Measurements from ENCODE around the gene C19orf85.

C19orf85 gene

GRCh38 chr19:55437410-55437809, 27.1 kb downstream of the C19orf85 start:
- TF ChIP-seq FOXP2 (optimal IDR thresholded peaks at IDR 0.05; ENCODE audit: control extremely low read depth, extremely low read length, insufficient read depth) = no peak
- TF ChIP-seq POLR2AphosphoS5 (IDR thresholded peaks at IDR 0.05; ENCODE audit: borderline replicate concordance, low read depth, low read length) = no peak
- no peak for TF ChIP-seq EZH2 (IDR thresholded peaks at IDR 0.05)
- Histone ChIP-seq H3K27ac (no peak overlapping the region), H3K4me3 (no peak overlapping the region), H3K9me3 (ENCODE audit: low read depth, low read length) (no peaks in the 10 kb centered on the region), H3K36me3 (ENCODE audit: insufficient read depth, low read length) (no peaks in the 10 kb centered on the region), H3K9ac (ENCODE audit: insufficient read length) (no peak overlapping the region)
- DNase-seq (ENCODE audit: low read depth, low spot score) = no peak

GRCh38 chr19:55436847-55437246, 27.7 kb downstream of the C19orf85 start:
- Histone ChIP-seq H3K9ac (ENCODE audit: insufficient read length) (no peak overlapping the region), H3K9me3 (ENCODE audit: low read depth, low read length) (no peaks in the 10 kb centered on the region), H3K27ac (no peak overlapping the region), H3K4me3 (no peak overlapping the region), H3K36me3 (ENCODE audit: insufficient read depth, low read length) (no peaks in the 10 kb centered on the region)
- no peak for TF ChIP-seq POLR2AphosphoS5 (IDR thresholded peaks at IDR 0.05; ENCODE audit: borderline replicate concordance, low read depth, low read length)
- no peak for TF ChIP-seq FOXP2 (optimal IDR thresholded peaks at IDR 0.05; ENCODE audit: control extremely low read depth, extremely low read length, insufficient read depth)
- no peak for TF ChIP-seq EZH2 (IDR thresholded peaks at IDR 0.05)
- DNase-seq (ENCODE audit: low read depth, low spot score) = no peak

GRCh38 chr19:55435020-55435419, 29.5 kb downstream of the C19orf85 start:
- H3K9me3 ChIP-seq (ENCODE audit: low read depth, low read length) = no peaks in the 10 kb centered on the region
- no peaks in the 10 kb centered on the region for H3K36me3 ChIP-seq (ENCODE audit: insufficient read depth, low read length)
- TF ChIP-seq FOXP2 (optimal IDR thresholded peaks at IDR 0.05; ENCODE audit: control extremely low read depth, extremely low read length, insufficient read depth) (no peak), POLR2AphosphoS5 (IDR thresholded peaks at IDR 0.05; ENCODE audit: borderline replicate concordance, low read depth, low read length) (no peak), EZH2 (IDR thresholded peaks at IDR 0.05) (no peak)
- no peak for DNase-seq (ENCODE audit: low read depth, low spot score)
- H3K9ac ChIP-seq (ENCODE audit: insufficient read length) = no peak overlapping the region
- H3K27ac ChIP-seq = no peak overlapping the region
- H3K4me3 ChIP-seq = no peak overlapping the region

- no peak overlapping the region for H3K27ac ChIP-seq
- TF ChIP-seq POLR2AphosphoS5 (IDR thresholded peaks at IDR 0.05; ENCODE audit: borderline replicate concordance, low read depth, low read length) (no peak), FOXP2 (optimal IDR thresholded peaks at IDR 0.05; ENCODE audit: control extremely low read depth, extremely low read length, insufficient read depth) (no peak), EZH2 (IDR thresholded peaks at IDR 0.05) (no peak)
- H3K4me3 ChIP-seq = no peak overlapping the region
- H3K9me3 ChIP-seq (ENCODE audit: low read depth, low read length) = no peaks in the 10 kb centered on the region
- no peak overlapping the region for H3K9ac ChIP-seq (ENCODE audit: insufficient read length)
- no peak for DNase-seq (ENCODE audit: low read depth, low spot score)
- no peaks in the 10 kb centered on the region for H3K36me3 ChIP-seq (ENCODE audit: insufficient read depth, low read length)
These were observed 30.1 kb downstream of the C19orf85 start for GRCh38 chr19:55434356-55434919.

- Histone ChIP-seq H3K9me3 (ENCODE audit: low read depth, low read length) (no peaks in the 10 kb centered on the region), H3K36me3 (ENCODE audit: insufficient read depth, low read length) (no peaks in the 10 kb centered on the region), H3K9ac (ENCODE audit: insufficient read length) (no peak overlapping the region), H3K4me3 (no peak overlapping the region), H3K27ac (no peak overlapping the region)
- TF ChIP-seq EZH2 (IDR thresholded peaks at IDR 0.05) (no peak), POLR2AphosphoS5 (IDR thresholded peaks at IDR 0.05; ENCODE audit: borderline replicate concordance, low read depth, low read length) (no peak), FOXP2 (optimal IDR thresholded peaks at IDR 0.05; ENCODE audit: control extremely low read depth, extremely low read length, insufficient read depth) (no peak)
- no peak for DNase-seq (ENCODE audit: low read depth, low spot score)
These were observed 31.3 kb downstream of the C19orf85 start for GRCh38 chr19:55433292-55433691.

GRCh38 chr19:55432241-55432959, 32.2 kb downstream of the C19orf85 start:
- H3K4me3 ChIP-seq = no peak overlapping the region
- H3K27ac ChIP-seq = no peak overlapping the region
- TF ChIP-seq FOXP2 (optimal IDR thresholded peaks at IDR 0.05; ENCODE audit: control extremely low read depth, extremely low read length, insufficient read depth) (no peak), POLR2AphosphoS5 (IDR thresholded peaks at IDR 0.05; ENCODE audit: borderline replicate concordance, low read depth, low read length) (no peak), EZH2 (IDR thresholded peaks at IDR 0.05) (no peak)
- no peak overlapping the region for H3K9ac ChIP-seq (ENCODE audit: insufficient read length)
- no peak for DNase-seq (ENCODE audit: low read depth, low spot score)
- no peaks in the 10 kb centered on the region for H3K36me3 ChIP-seq (ENCODE audit: insufficient read depth, low read length)
- H3K9me3 ChIP-seq (ENCODE audit: low read depth, low read length) = no peaks in the 10 kb centered on the region

GRCh38 chr19:55431183-55431582, 33.4 kb downstream of the C19orf85 start:
- Histone ChIP-seq H3K36me3 (ENCODE audit: insufficient read depth, low read length) (no peaks in the 10 kb centered on the region), H3K9me3 (ENCODE audit: low read depth, low read length) (no peaks in the 10 kb centered on the region), H3K9ac (ENCODE audit: insufficient read length) (no peak overlapping the region), H3K27ac (no peak overlapping the region), H3K4me3 (no peak overlapping the region)
- no peak for TF ChIP-seq EZH2 (IDR thresholded peaks at IDR 0.05)
- no peak for TF ChIP-seq POLR2AphosphoS5 (IDR thresholded peaks at IDR 0.05; ENCODE audit: borderline replicate concordance, low read depth, low read length)
- TF ChIP-seq FOXP2 (optimal IDR thresholded peaks at IDR 0.05; ENCODE audit: control extremely low read depth, extremely low read length, insufficient read depth) = no peak
- DNase-seq (ENCODE audit: low read depth, low spot score) = no peak

- Histone ChIP-seq H3K27ac (no peak overlapping the region), H3K9ac (ENCODE audit: insufficient read length) (no peak overlapping the region), H3K9me3 (ENCODE audit: low read depth, low read length) (no peaks in the 10 kb centered on the region), H3K36me3 (ENCODE audit: insufficient read depth, low read length) (no peaks in the 10 kb centered on the region), H3K4me3 (no peak overlapping the region)
- DNase-seq (ENCODE audit: low read depth, low spot score) = no peak
- TF ChIP-seq FOXP2 (optimal IDR thresholded peaks at IDR 0.05; ENCODE audit: control extremely low read depth, extremely low read length, insufficient read depth) = no peak
- TF ChIP-seq POLR2AphosphoS5 (IDR thresholded peaks at IDR 0.05; ENCODE audit: borderline replicate concordance, low read depth, low read length) = no peak
These were observed 38.5 kb downstream of the C19orf85 start for GRCh38 chr19:55426042-55426441.
